ENCODE measurements around the gene SOWAHA. TPM values are rescaled to one million over a fixed set of nuclear protein-coding genes. Genes with fewer than 3 reads are reported as not detected.

The SOWAHA gene
- total RNA-seq, 2 donors from 2014 or later, result 0.63 to 0.68 TPM

DNA sequence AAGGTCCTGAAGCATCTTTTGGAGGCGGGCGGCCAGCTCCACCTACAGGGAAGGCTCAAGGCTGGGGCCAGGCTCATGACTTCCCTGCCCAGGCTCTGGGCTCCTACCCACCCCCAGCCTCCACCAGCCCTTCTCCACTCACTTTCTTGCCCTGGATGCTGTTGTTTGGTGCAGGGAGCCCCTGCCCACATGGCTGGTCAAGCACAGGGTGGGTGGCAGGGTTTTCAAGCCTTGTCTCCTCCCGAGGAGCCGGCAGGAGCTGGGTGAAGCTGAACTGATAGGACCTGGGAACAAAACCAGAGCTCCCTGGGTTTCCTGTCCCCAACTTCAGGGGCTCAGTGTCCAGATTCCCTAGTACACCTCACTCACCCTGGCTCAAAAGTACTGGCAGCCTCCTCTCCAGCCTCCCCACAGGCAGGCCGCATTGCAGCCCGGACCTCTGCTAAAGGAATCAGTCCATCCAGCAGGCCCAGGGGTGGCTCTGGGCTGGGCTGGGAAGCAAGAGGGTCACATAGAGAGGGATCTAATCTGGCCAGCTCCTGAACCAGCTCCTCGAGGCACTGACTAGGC, 10.5 kb downstream of the SOWAHA start:
- no peaks in the 10 kb centered on the region for H3K36me3 ChIP-seq
- H3K27ac ChIP-seq, result no peak overlapping the region
- H3K4me3 ChIP-seq, result peak overlapping the region; percentile 55
- no peak for DNase-seq (ENCODE audit: low spot score)
- ATAC-seq (ENCODE audit: insufficient number of reproducible peaks, low FRiP score, low read depth), result no peak
- H3K27me3 ChIP-seq (replicated peaks; ENCODE audit: insufficient read depth), result no peaks in the 10 kb centered on the region
- no peaks in the 10 kb centered on the region for H3K9me3 ChIP-seq
- TF ChIP-seq, protein P1, sequence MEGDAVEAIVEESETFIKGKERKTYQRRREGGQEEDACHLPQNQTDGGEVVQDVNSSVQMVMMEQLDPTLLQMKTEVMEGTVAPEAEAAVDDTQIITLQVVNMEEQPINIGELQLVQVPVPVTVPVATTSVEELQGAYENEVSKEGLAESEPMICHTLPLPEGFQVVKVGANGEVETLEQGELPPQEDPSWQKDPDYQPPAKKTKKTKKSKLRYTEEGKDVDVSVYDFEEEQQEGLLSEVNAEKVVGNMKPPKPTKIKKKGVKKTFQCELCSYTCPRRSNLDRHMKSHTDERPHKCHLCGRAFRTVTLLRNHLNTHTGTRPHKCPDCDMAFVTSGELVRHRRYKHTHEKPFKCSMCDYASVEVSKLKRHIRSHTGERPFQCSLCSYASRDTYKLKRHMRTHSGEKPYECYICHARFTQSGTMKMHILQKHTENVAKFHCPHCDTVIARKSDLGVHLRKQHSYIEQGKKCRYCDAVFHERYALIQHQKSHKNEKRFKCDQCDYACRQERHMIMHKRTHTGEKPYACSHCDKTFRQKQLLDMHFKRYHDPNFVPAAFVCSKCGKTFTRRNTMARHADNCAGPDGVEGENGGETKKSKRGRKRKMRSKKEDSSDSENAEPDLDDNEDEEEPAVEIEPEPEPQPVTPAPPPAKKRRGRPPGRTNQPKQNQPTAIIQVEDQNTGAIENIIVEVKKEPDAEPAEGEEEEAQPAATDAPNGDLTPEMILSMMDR (IDR thresholded peaks at IDR 0.05), result no peak
- H3K4me1 ChIP-seq (ENCODE audit: control insufficient read depth in 1 of 2, low read depth in 2 of 2), result peaks cover 0 to 15% of the 10 kb centered on the region in 2 donors

DNA sequence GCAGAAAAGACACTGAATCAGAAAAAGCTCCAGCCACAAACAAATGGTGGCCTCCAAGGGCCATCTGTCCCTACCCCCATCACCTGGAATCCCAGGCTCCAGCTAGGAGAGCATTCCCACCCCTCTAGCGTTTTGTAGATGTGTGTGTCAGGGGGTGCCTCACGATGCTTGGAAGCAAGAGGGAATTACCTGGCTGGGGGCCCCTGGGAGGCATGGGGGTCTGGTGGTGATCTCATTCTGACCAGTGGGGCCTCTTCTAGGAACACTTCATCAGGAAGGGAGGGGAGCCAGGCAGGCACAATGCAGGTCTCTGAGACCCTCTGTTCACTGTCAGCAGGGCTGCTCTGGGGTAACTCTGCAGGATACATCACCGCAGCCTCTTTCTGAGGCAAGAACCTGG, 11.3 kb downstream of the SOWAHA start:
- no peaks in the 10 kb centered on the region for H3K36me3 ChIP-seq
- no peaks in the 10 kb centered on the region for H3K9me3 ChIP-seq
- DNase-seq (ENCODE audit: low spot score) (no peak), ATAC-seq (ENCODE audit: insufficient number of reproducible peaks, low FRiP score, low read depth) (no peak)
- TF ChIP-seq, protein P1 (IDR thresholded peaks at IDR 0.05), result no peak
- H3K27ac ChIP-seq, result no peak overlapping the region
- H3K4me1 ChIP-seq (ENCODE audit: control insufficient read depth in 1 of 2, low read depth in 2 of 2), result peaks cover 0 to 19% of the 10 kb centered on the region in 2 donors
- H3K4me3 ChIP-seq, result no peak overlapping the region
- H3K27me3 ChIP-seq (replicated peaks; ENCODE audit: insufficient read depth), result no peaks in the 10 kb centered on the region

- Histone ChIP-seq H3K27me3 (replicated peaks; ENCODE audit: insufficient read depth) (no peaks in the 10 kb centered on the region), H3K36me3 (no peaks in the 10 kb centered on the region), H3K4me3 (peak overlapping the region; percentile 61), H3K4me1 (ENCODE audit: control insufficient read depth in 1 of 2, low read depth in 2 of 2) (peaks cover 0 to 19% of the 10 kb centered on the region in 2 donors), H3K27ac (no peak overlapping the region), H3K9me3 (no peaks in the 10 kb centered on the region)
- ATAC-seq (ENCODE audit: insufficient number of reproducible peaks, low FRiP score, low read depth) (no peak), DNase-seq (ENCODE audit: low spot score) (no peak)
- TF ChIP-seq, protein P1 (IDR thresholded peaks at IDR 0.05), result no peak
These were observed 12.1 kb downstream of the SOWAHA start for GRCh38 chr5:132825033-132825833.

DNA sequence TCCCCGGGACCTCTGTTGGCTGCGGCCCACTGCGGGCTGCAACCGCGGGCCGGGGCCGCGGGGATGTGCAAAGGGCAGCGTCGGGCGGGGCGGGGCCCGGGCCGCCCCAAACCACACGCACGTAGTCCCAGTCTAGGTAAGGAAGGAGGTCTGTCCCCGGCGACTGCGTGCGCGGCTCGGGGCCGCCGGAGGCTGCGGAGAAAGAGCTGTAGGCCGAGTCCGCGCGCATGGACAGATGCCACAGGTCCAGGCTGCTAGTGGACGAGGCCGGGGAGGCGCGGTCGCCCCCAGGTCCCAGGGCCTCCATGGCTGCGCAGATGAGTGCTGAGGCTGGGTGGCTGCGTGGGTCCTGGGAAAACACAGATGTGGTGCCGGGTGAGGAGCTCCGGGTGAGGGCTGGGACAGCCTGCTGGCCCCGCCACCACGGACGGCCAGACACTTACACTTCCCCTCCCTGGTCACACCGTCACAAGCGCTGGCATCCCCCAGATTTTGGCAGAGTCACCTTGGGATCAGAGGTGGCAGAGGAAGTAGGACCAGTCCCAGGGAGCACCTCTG, 12.8 kb downstream of the SOWAHA start:
- Histone ChIP-seq H3K4me3 (peak overlapping the region; percentile 61), H3K27ac (no peak overlapping the region), H3K9me3 (no peaks in the 10 kb centered on the region), H3K36me3 (no peaks in the 10 kb centered on the region), H3K27me3 (replicated peaks; ENCODE audit: insufficient read depth) (no peaks in the 10 kb centered on the region), H3K4me1 (ENCODE audit: control insufficient read depth in 1 of 2, low read depth in 2 of 2) (peaks cover 0 to 23% of the 10 kb centered on the region in 2 donors)
- TF ChIP-seq, protein P1 (IDR thresholded peaks at IDR 0.05), result no peak
- DNase-seq (ENCODE audit: low spot score) (no peak), ATAC-seq (ENCODE audit: insufficient number of reproducible peaks, low FRiP score, low read depth) (no peak)

DNA sequence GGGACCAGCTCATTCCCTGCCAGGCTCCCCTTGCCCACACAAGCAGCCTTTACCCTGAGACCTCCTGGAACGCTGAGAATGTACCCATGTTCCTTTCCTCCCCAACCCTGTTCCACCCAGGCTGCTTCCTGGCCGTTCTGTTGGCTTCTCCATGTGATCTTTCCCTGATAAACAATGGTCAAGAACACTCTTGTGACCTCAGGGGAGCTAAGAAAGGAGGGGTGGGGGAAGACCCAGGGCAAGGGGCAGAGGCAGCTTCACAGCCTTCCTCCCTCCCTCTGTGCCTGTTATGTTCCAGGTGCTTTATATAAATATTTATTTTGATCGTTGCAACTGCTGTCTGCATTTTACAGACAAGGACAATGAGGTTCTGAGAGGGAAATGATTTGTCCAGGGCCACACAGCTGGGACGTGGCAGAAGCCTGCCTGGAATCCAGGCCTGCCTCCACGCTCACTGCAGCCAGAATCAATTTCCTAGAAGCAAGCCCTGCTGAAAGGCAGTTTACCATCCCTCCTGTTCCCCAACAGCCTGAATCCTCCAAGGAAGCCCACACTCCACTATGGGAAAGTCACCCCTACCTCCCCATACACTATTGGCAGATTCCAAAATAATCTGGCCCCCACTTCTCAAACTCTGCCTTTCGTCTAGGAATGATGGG, 13.5 kb downstream of the SOWAHA start:
- Histone ChIP-seq H3K27ac (no peak overlapping the region), H3K4me3 (no peak overlapping the region), H3K36me3 (no peaks in the 10 kb centered on the region), H3K27me3 (replicated peaks; ENCODE audit: insufficient read depth) (no peaks in the 10 kb centered on the region), H3K9me3 (no peaks in the 10 kb centered on the region), H3K4me1 (ENCODE audit: control insufficient read depth in 1 of 2, low read depth in 2 of 2) (peaks cover 0 to 24% of the 10 kb centered on the region in 2 donors)
- DNase-seq (ENCODE audit: low spot score), result no peak
- TF ChIP-seq, protein P1 (IDR thresholded peaks at IDR 0.05), result no peak
- no peak for ATAC-seq (ENCODE audit: insufficient number of reproducible peaks, low FRiP score, low read depth)

Measured in thoracic aorta (tissue), 2 donors.